KMS-11 (cell line): Measurements from ENCODE around the gene C1QL3.

Experiments used
- H2AFZ ChIP-seq: fragments of 200-600 bp; sonication (generic); 2 replicates; pipeline ENCODE4 v1.6.1; 2016; ENCODE audit warnings: antibody characterized with exemption, mixed run types, low read depth
- H3K27ac ChIP-seq: fragments of 200-600 bp; sonication (generic); 2 replicates; pipeline ENCODE4 v1.6.1; 2016; ENCODE audit warnings: mild to moderate bottlenecking, mixed run types
- H3K27me3 ChIP-seq: fragments of 200-600 bp; sonication (generic); 2 replicates; pipeline ENCODE4 v1.6.1; 2017; ENCODE audit warnings: mild to moderate bottlenecking, low read depth, mixed run types, moderate library complexity; ENCODE audit not compliant: insufficient read depth
- H3K36me3 ChIP-seq: fragments of 200-600 bp; sonication (generic); 2 replicates; pipeline ENCODE4 v1.6.1; 2017; ENCODE audit warnings: mild to moderate bottlenecking, mixed run types; ENCODE audit not compliant: insufficient read depth
- H3K4me1 ChIP-seq: fragments of 200-600 bp; sonication (generic); 2 replicates; pipeline ENCODE4 v1.6.1; 2016; ENCODE audit warnings: mild to moderate bottlenecking, low read depth, mixed run types; ENCODE audit not compliant: poor library complexity, severe bottlenecking
- H3K4me2 ChIP-seq: fragments of 200-600 bp; sonication (generic); 2 replicates; pipeline ENCODE4 v1.7.0; 2016; ENCODE audit warnings: mild to moderate bottlenecking, mixed run types
- H3K4me3 ChIP-seq: fragments of 200-600 bp; sonication (generic); IDR thresholded peaks from 2 replicates; pipeline ENCODE4 v1.6.1; 2017; ENCODE audit warnings: low read depth, low read length, mixed read lengths; ENCODE audit not compliant: insufficient read depth
- H3K79me2 ChIP-seq: fragments of 200-600 bp; sonication (generic); 2 replicates; pipeline ENCODE4 v1.6.1; 2016; ENCODE audit warnings: low read depth, mixed run types; ENCODE audit not compliant: insufficient read depth
- H3K9ac ChIP-seq: fragments of 200-600 bp; sonication (generic); 2 replicates; pipeline ENCODE4 v1.6.1; 2016; ENCODE audit warnings: mild to moderate bottlenecking, mixed run types
- H4K20me1 ChIP-seq: fragments of 200-600 bp; sonication (generic); 2 replicates; pipeline ENCODE4 v1.6.1; 2016; ENCODE audit warnings: mild to moderate bottlenecking, mixed run types; ENCODE audit not compliant: insufficient read depth
- CTCF ChIP-seq: fragments of 200-600 bp; sonication (generic); conservative IDR thresholded peaks from 2 replicates; pipeline ENCODE4 v1.6.1; 2017; ENCODE audit warnings: low read depth, mild to moderate bottlenecking, antibody characterized with exemption, low read length, moderate library complexity, mixed read lengths

C1QL3 gene

GRCh38 chr10:16521311-16522016, at the start of gene C1QL3:
Gene C1QL3, minus strand, starts transcription at chr10:16521879. Its CDS starts 814 bp downstream, at chr10:16521065.
- H3K9ac ChIP-seq, result no peak within 1 kb of the TSS
- no peaks in the 10 kb centered on the region for H4K20me1 ChIP-seq
- no peak within 1 kb of the TSS for H3K27ac ChIP-seq
- H3K4me2 ChIP-seq, result no peak within 1 kb of the TSS
- H3K4me3 ChIP-seq, result no peak within 1 kb of the TSS
- no peak for TF ChIP-seq CTCF
- H3K27me3 ChIP-seq, result no peaks in the 10 kb centered on the region
- no peaks in the 10 kb centered on the region for H3K36me3 ChIP-seq
- no peak within 1 kb of the TSS for H2AFZ ChIP-seq
- H3K4me1 ChIP-seq, result no peaks in the 10 kb centered on the region
- no peaks in the 10 kb centered on the region for H3K79me2 ChIP-seq

GRCh38 chr10:16570731-16571130, 49.1 kb upstream of the C1QL3 start:
- Histone ChIP-seq H3K9ac (no peak overlapping the region), H3K36me3 (no peaks in the 10 kb centered on the region), H3K27me3 (no peaks in the 10 kb centered on the region), H3K4me3 (no peak overlapping the region), H2AFZ (no peak overlapping the region), H3K4me2 (no peak overlapping the region), H3K27ac (no peak overlapping the region), H3K4me1 (no peaks in the 10 kb centered on the region), H3K79me2 (no peaks in the 10 kb centered on the region), H4K20me1 (no peaks in the 10 kb centered on the region)
- no peak for TF ChIP-seq CTCF

GRCh38 chr10:16566202-16566805, 44.6 kb upstream of the C1QL3 start:
- no peak for TF ChIP-seq CTCF
- Histone ChIP-seq H4K20me1 (no peaks in the 10 kb centered on the region), H3K4me1 (no peaks in the 10 kb centered on the region), H3K4me3 (no peak overlapping the region), H2AFZ (no peak overlapping the region), H3K27ac (no peak overlapping the region), H3K9ac (no peak overlapping the region), H3K79me2 (no peaks in the 10 kb centered on the region), H3K36me3 (no peaks in the 10 kb centered on the region), H3K4me2 (no peak overlapping the region), H3K27me3 (no peaks in the 10 kb centered on the region)

GRCh38 chr10:16565604-16566003, 43.9 kb upstream of the C1QL3 start:
- Histone ChIP-seq H3K27ac (no peak overlapping the region), H3K36me3 (no peaks in the 10 kb centered on the region), H3K79me2 (no peaks in the 10 kb centered on the region), H3K4me1 (no peaks in the 10 kb centered on the region), H3K4me3 (no peak overlapping the region), H3K9ac (no peak overlapping the region), H4K20me1 (no peaks in the 10 kb centered on the region), H3K4me2 (no peak overlapping the region), H2AFZ (no peak overlapping the region), H3K27me3 (no peaks in the 10 kb centered on the region)
- TF ChIP-seq CTCF, result no peak
